Liver (tissue), 9 donors: ENCODE results near the gene MAL. TPM values are rescaled to one million over a fixed set of nuclear protein-coding genes. Genes with fewer than 3 reads are reported as not detected.

Source experiments
- DNase-seq: peaks from one replicate; pipeline ENCODE4 v3.0.0-alpha.2; 2017; ENCODE audit warnings: low spot score
- H3K27ac ChIP-seq, 2 donors: one replicate each; pipeline ENCODE4 v1.7.0; 2013; ENCODE audit warnings: inconsistent platforms in 2 of 2, low read length in 2 of 2, control low read depth in 1 of 2, low read depth in 1 of 2, mild to moderate bottlenecking in 1 of 2
- H3K27me3 ChIP-seq, 4 donors: one replicate each; pipeline versions ENCODE4 v1.6.1 to v1.7.0; 2013; ENCODE audit warnings: low read length in 3 of 4, inconsistent platforms in 1 of 4, mild to moderate bottlenecking in 1 of 4, moderate library complexity in 1 of 4; ENCODE audit not compliant: control insufficient read depth in 4 of 4, insufficient read depth in 4 of 4
- H3K36me3 ChIP-seq, 4 donors: one replicate each; pipeline versions ENCODE4 v1.6.1 to v1.7.0; 2013; ENCODE audit warnings: low read length in 3 of 4, mild to moderate bottlenecking in 3 of 4, low read depth in 1 of 4, moderate library complexity in 1 of 4; ENCODE audit not compliant: control insufficient read depth in 4 of 4, insufficient read depth in 3 of 4
- H3K4me1 ChIP-seq, 4 donors: one replicate each; pipeline versions ENCODE4 v1.6.1 to v1.7.0; 2013; ENCODE audit warnings: low read length in 3 of 4, mild to moderate bottlenecking in 3 of 4, moderate library complexity in 1 of 4; ENCODE audit not compliant: control insufficient read depth in 4 of 4, insufficient read depth in 4 of 4
- H3K4me3 ChIP-seq, 3 donors: one replicate each; pipeline versions ENCODE4 v1.6.1 to v1.7.0; 2013; ENCODE audit warnings: low read length in 3 of 3, control low read depth in 1 of 3, low read depth in 1 of 3, mild to moderate bottlenecking in 1 of 3
- H3K9ac ChIP-seq, 2 donors: one replicate each; pipeline ENCODE4 v1.7.0; 2013; ENCODE audit warnings: low read length in 2 of 2, mild to moderate bottlenecking in 2 of 2, moderate library complexity in 2 of 2, control low read depth in 1 of 2, low read depth in 1 of 2
- H3K9me3 ChIP-seq, 4 donors: one replicate each; pipeline versions ENCODE4 v1.6.1 to v1.7.0; 2013; ENCODE audit warnings: low read length in 3 of 4; ENCODE audit not compliant: control insufficient read depth in 4 of 4
- EGR1 ChIP-seq, 2 donors: IDR thresholded peaks; 2 replicates each; pipeline ENCODE4 v1.6.1; 2016 to 2018; ENCODE audit warnings: antibody characterized with exemption in 2 of 2, low read depth in 2 of 2
- FOXA1 ChIP-seq: IDR thresholded peaks from 2 replicates; pipeline ENCODE4 v1.6.1; 2016; ENCODE audit warnings: antibody characterized with exemption
- FOXA2 ChIP-seq: IDR thresholded peaks from 2 replicates; pipeline ENCODE4 v1.6.1; 2016; ENCODE audit warnings: antibody characterized with exemption
- GABPA ChIP-seq, 2 donors: IDR thresholded peaks in 1 of 2; conservative IDR thresholded peaks in 1 of 2; 2 replicates each; pipeline ENCODE4 v1.6.1; 2016; ENCODE audit warnings: antibody characterized with exemption in 2 of 2, mild to moderate bottlenecking in 1 of 2, moderate library complexity in 1 of 2
- HNF4A ChIP-seq, 2 donors: conservative IDR thresholded peaks; 2 replicates each; pipeline ENCODE4 v1.6.1; 2016; ENCODE audit warnings: antibody characterized with exemption in 2 of 2, mild to moderate bottlenecking in 2 of 2
- JUND ChIP-seq, 2 donors: IDR thresholded peaks; 2 replicates each; pipeline ENCODE4 v1.6.1; 2016; ENCODE audit warnings: antibody characterized with exemption in 2 of 2
- NR2F2 ChIP-seq: IDR thresholded peaks from 2 replicates; pipeline ENCODE4 v1.6.1; 2016; ENCODE audit warnings: antibody characterized with exemption
- RAD21 ChIP-seq, 2 donors: IDR thresholded peaks; 2 replicates each; pipeline ENCODE4 v1.6.1; 2016; ENCODE audit warnings: antibody characterized with exemption in 2 of 2, mild to moderate bottlenecking in 2 of 2
- REST ChIP-seq: IDR thresholded peaks from 2 replicates; pipeline ENCODE4 v1.6.1; 2016; ENCODE audit warnings: antibody characterized with exemption, mild to moderate bottlenecking
- RXRA ChIP-seq, 2 donors: IDR thresholded peaks; 2 replicates each; pipeline ENCODE4 v1.6.1; 2017 to 2018; ENCODE audit warnings: antibody characterized with exemption in 2 of 2, mild to moderate bottlenecking in 1 of 2
- TAF1 ChIP-seq: conservative IDR thresholded peaks from 2 replicates; pipeline ENCODE4 v1.6.1; 2016; ENCODE audit warnings: antibody characterized with exemption, mild to moderate bottlenecking
- YY1 ChIP-seq: IDR thresholded peaks from 2 replicates; pipeline ENCODE4 v1.6.1; 2016; ENCODE audit warnings: antibody characterized with exemption, mild to moderate bottlenecking
- ZBTB33 ChIP-seq: IDR thresholded peaks from 2 replicates; pipeline ENCODE4 v1.6.1; 2016; ENCODE audit warnings: antibody characterized with exemption
- WGBS: extraction: QIAGEN DNeasy Blood & Tissue Kit; methylation state at CpG from one replicate; pipeline ENCODE4 v1.1.7; 2013; 5-methylcytosine and 5-hydroxymethylcytosine counted together
- polyA plus RNA-seq, 2 donors: library from polyadenylated mRNA; stranded (reverse) in 1 of 2; unstranded in 1 of 2; fragments of 200-250 nt in 1 of 2; fragments of >200 nt in 1 of 2; fragmentation: Nextera tagmentation in 1 of 2; extraction: Ambion mirVana in 1 of 2; gene quantifications; one replicate each; pipeline versions ENCODE4 v1.2.1 to v1.2.3, GENCODE V29; 2013 to 2015
- total RNA-seq, 2 donors: library from RNA; depleted of rRNA; stranded (reverse); fragments of >200 nt; gene quantifications; one replicate each; pipeline ENCODE4 v1.2.3, GENCODE V29; 2014
- TF ChIP-seq, protein P1 (sequence below): IDR thresholded peaks from 2 replicates; pipeline ENCODE4 v1.6.1; 2016; ENCODE audit warnings: antibody characterized with exemption
- TF ChIP-seq, protein P2 (sequence below): fragments of 150-350 bp; IDR thresholded peaks from 2 replicates; pipeline ENCODE4 v1.5.1; 2017; ENCODE audit warnings: improper control_type of control experiment, low read depth, low read length; ENCODE audit not compliant: missing input control
- TF ChIP-seq, protein P3 (sequence below): IDR thresholded peaks from 2 replicates; pipeline ENCODE4 v1.6.1; 2016; ENCODE audit warnings: antibody characterized with exemption
- donor health status: healthy.
- donor health status: healthy.
- donor health status: healthy.
- donor health status: healthy.
- donor health status: healthy.

The MAL gene
- total and polyA plus RNA-seq, 4 donors, result 0.51 TPM; not detected in 3

- Histone ChIP-seq H3K4me3 (no peak overlapping the region), H3K4me1 (no peaks in the 10 kb centered on the region), H3K27me3 (peaks cover 0 to 4% (median 2%) of the 10 kb centered on the region in 4 donors), H3K9me3 (no peaks in the 10 kb centered on the region), H3K9ac (no peak overlapping the region), H3K27ac (no peak overlapping the region), H3K36me3 (no peaks in the 10 kb centered on the region)
- TF ChIP-seq REST (no peak), EGR1 (IDR thresholded peaks at IDR 0.05; ENCODE audit: low read depth in 2 of 2) (no peak), YY1 (no peak), FOXA2 (no peak), RAD21 (IDR thresholded peaks at IDR 0.05) (no peak), HNF4A (conservative IDR thresholded peaks at IDR 0.05) (no peak), RXRA (IDR thresholded peaks at IDR 0.05) (no peak), GABPA (IDR thresholded peaks at IDR 0.05 in 1 of 2, conservative IDR thresholded peaks at IDR 0.05 in 1 of 2) (no peak), JUND (IDR thresholded peaks at IDR 0.05) (no peak), TAF1 (no peak), NR2F2 (no peak), FOXA1 (no peak)
- TF ChIP-seq, protein P1, sequence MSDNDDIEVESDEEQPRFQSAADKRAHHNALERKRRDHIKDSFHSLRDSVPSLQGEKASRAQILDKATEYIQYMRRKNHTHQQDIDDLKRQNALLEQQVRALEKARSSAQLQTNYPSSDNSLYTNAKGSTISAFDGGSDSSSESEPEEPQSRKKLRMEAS, result no peak
- TF ChIP-seq, protein P2, sequence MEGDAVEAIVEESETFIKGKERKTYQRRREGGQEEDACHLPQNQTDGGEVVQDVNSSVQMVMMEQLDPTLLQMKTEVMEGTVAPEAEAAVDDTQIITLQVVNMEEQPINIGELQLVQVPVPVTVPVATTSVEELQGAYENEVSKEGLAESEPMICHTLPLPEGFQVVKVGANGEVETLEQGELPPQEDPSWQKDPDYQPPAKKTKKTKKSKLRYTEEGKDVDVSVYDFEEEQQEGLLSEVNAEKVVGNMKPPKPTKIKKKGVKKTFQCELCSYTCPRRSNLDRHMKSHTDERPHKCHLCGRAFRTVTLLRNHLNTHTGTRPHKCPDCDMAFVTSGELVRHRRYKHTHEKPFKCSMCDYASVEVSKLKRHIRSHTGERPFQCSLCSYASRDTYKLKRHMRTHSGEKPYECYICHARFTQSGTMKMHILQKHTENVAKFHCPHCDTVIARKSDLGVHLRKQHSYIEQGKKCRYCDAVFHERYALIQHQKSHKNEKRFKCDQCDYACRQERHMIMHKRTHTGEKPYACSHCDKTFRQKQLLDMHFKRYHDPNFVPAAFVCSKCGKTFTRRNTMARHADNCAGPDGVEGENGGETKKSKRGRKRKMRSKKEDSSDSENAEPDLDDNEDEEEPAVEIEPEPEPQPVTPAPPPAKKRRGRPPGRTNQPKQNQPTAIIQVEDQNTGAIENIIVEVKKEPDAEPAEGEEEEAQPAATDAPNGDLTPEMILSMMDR, result no peak
- DNase-seq, result no peak
- whole genome bisulfite sequencing, result 82% methylated on average over 12 of the region's 12 CpGs
Observed at GRCh38 chr2:95018861-95019550, 6.5 kb upstream of the MAL start.

DNA sequence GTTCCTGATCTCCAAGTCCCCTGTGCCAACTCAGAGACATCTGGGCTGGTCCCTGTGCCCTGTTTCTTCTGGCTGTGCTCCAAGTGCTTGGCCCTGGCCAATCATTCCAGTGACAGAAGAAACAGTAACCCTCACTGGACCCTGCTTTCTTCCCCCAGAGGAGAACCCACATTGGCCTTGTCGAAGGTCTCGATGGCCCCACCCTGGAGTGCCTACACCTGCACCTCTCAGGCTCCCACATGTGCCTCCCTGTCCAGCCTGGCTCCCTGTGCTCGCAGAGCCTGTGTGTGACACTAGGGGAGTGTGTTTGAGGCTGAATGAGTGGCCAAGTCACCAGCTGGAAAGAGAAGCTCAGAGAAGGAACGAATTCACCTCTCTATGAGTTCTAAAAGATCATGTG is 5.9 kb upstream of the MAL start:
- Histone ChIP-seq H3K4me1 (no peaks in the 10 kb centered on the region), H3K9me3 (no peaks in the 10 kb centered on the region), H3K4me3 (no peak overlapping the region), H3K36me3 (no peaks in the 10 kb centered on the region), H3K9ac (no peak overlapping the region), H3K27ac (no peak overlapping the region), H3K27me3 (peaks cover 0 to 8% (median 3%) of the 10 kb centered on the region in 4 donors)
- no peak for DNase-seq
- 78% methylated on average over 4 of the region's 4 CpGs for whole genome bisulfite sequencing
- TF ChIP-seq ZBTB33, result no peak
- TF ChIP-seq REST, result no peak
- TF ChIP-seq GABPA (IDR thresholded peaks at IDR 0.05 in 1 of 2, conservative IDR thresholded peaks at IDR 0.05 in 1 of 2), result no peak
- TF ChIP-seq FOXA1, result no peak
- no peak for TF ChIP-seq HNF4A (conservative IDR thresholded peaks at IDR 0.05)
- TF ChIP-seq RAD21 (IDR thresholded peaks at IDR 0.05), result no peak
- no peak for TF ChIP-seq YY1
- TF ChIP-seq TAF1, result no peak
- no peak for TF ChIP-seq RXRA (IDR thresholded peaks at IDR 0.05)
- TF ChIP-seq, protein P3, sequence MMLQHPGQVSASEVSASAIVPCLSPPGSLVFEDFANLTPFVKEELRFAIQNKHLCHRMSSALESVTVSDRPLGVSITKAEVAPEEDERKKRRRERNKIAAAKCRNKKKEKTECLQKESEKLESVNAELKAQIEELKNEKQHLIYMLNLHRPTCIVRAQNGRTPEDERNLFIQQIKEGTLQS, result no peak
- TF ChIP-seq EGR1 (IDR thresholded peaks at IDR 0.05; ENCODE audit: low read depth in 2 of 2), result no peak
- TF ChIP-seq FOXA2, result no peak
